Calu3 (cell line): Measurements from ENCODE around the gene SUSD3. TPM values are rescaled to one million over a fixed set of nuclear protein-coding genes. Genes with fewer than 3 reads are reported as not detected.
"Not testable (repeated sequence)": the region's sequence is repeated elsewhere in the genome, so short reads cannot be mapped to it uniquely, and the experiment has no call there.

Experiments
- BruUV-seq: library from RNA; stranded (reverse); fragments of 400-500 nt; replicated peaks from 2 replicates; lab custom pipeline; 2021; lab: Mats Ljungman, UMichigan
- CTCF ChIA-PET: fragments of 300-600 bp; sonication (Branson Sonifier 250); formaldehyde crosslinking; loops from one replicate; lab custom pipeline; 2022; ENCODE audit warnings: antibody characterized with exemption; lab: Charles Lee
- DNase-seq: peaks from one replicate; pipeline ENCODE4 v3.0.0; 2022
- H3K27ac Mint-ChIP-seq: one replicate; pipeline ENCODE4 v1.8.0; 2022; ENCODE audit warnings: mixed read lengths; ENCODE audit not compliant: unreplicated experiment
- H3K27me3 Mint-ChIP-seq: one replicate; pipeline ENCODE4 v1.8.0; 2022; ENCODE audit warnings: mixed read lengths; ENCODE audit not compliant: unreplicated experiment
- H3K36me3 Mint-ChIP-seq: one replicate; pipeline ENCODE4 v1.8.0; 2022; ENCODE audit warnings: mild to moderate bottlenecking, moderate library complexity, mixed read lengths; ENCODE audit not compliant: insufficient read depth, unreplicated experiment
- H3K4me1 Mint-ChIP-seq: one replicate; pipeline ENCODE4 v1.8.0; 2022; ENCODE audit warnings: mild to moderate bottlenecking, low read depth, mixed read lengths; ENCODE audit not compliant: unreplicated experiment
- H3K4me3 Mint-ChIP-seq: one replicate; pipeline ENCODE4 v1.8.0; 2022; ENCODE audit warnings: mild to moderate bottlenecking, low read depth, moderate library complexity, mixed read lengths; ENCODE audit not compliant: unreplicated experiment
- H3K9me3 Mint-ChIP-seq: one replicate; pipeline ENCODE4 v1.8.0; 2022; ENCODE audit warnings: low read depth, mixed read lengths; ENCODE audit not compliant: unreplicated experiment
- CTCF ChIP-seq: fragments of 200-600 bp; IDR thresholded peaks from one replicate; pipeline ENCODE4 v1.8.0; 2022; ENCODE audit warnings: antibody characterized with exemption; ENCODE audit not compliant: unreplicated experiment
- intact Hi-C: fragments of 100-400 bp; cut with micrococcal nuclease; formaldehyde crosslinking; loops from one replicate; pipeline ENCODE4 v1.10.0; 2022; ENCODE audit not compliant: unreplicated experiment
- total RNA-seq: library from RNA; stranded (reverse); gene quantifications from 2 replicates; pipeline ENCODE4 v1.2.3, GENCODE V29; 2022

SUSD3 gene
- total RNA-seq, 1 experiment from 2014 or later: 1.3 TPM

GRCh38 chr9:93097511-93098201, 39.2 kb downstream of the SUSD3 start:
- H3K4me1 Mint-ChIP-seq: peaks cover 38% of the 10 kb centered on the region
- intact Hi-C loops: loop anchor here (10.0 kb wide), 1 partner anchor 143 kb away; no protein-coding TSS in a partner anchor
- H3K36me3 Mint-ChIP-seq: peaks cover 31% of the 10 kb centered on the region
- no peak for TF ChIP-seq CTCF
- BruUV-seq: no TSS peak
- no peak for DNase-seq
- H3K27me3 Mint-ChIP-seq: no peaks in the 10 kb centered on the region
- CTCF ChIA-PET: no interaction called here
- H3K27ac Mint-ChIP-seq: peak overlapping the region; percentile 80
- H3K4me3 Mint-ChIP-seq: peak overlapping the region; percentile 86
- H3K9me3 Mint-ChIP-seq: no peaks in the 10 kb centered on the region

GRCh38 chr9:93098236-93098946, 39.9 kb downstream of the SUSD3 start:
- peaks cover 31% of the 10 kb centered on the region for H3K4me1 Mint-ChIP-seq
- H3K9me3 Mint-ChIP-seq: no peaks in the 10 kb centered on the region
- peak overlapping the region; percentile 36 for H3K27ac Mint-ChIP-seq
- H3K4me3 Mint-ChIP-seq: peak overlapping the region; percentile 86
- no peak for TF ChIP-seq CTCF
- intact Hi-C loops: loop anchor here (10.0 kb wide), 1 partner anchor 144 kb away; no protein-coding TSS in a partner anchor
- peak; percentile 81 for DNase-seq
- peaks cover 31% of the 10 kb centered on the region for H3K36me3 Mint-ChIP-seq
- no TSS peak for BruUV-seq
- H3K27me3 Mint-ChIP-seq: no peaks in the 10 kb centered on the region
- CTCF ChIA-PET: interaction anchor here (0.7 to 1.3 kb wide), 3 partner anchors 11 to 177 kb away, joined by 3 to 7 read pairs (median 3); no protein-coding TSS in a partner anchor

GRCh38 chr9:93099551-93100275, 41.2 kb downstream of the SUSD3 start:
- no peaks in the 10 kb centered on the region for H3K27me3 Mint-ChIP-seq
- intact Hi-C loops: loop anchor here (10.0 kb wide), 1 partner anchor 145 kb away; no protein-coding TSS in a partner anchor
- CTCF ChIA-PET: no interaction called here
- H3K4me3 Mint-ChIP-seq: no peak overlapping the region
- H3K36me3 Mint-ChIP-seq: peaks cover 26% of the 10 kb centered on the region
- no peak for DNase-seq
- peaks cover 17% of the 10 kb centered on the region for H3K4me1 Mint-ChIP-seq
- no TSS peak for BruUV-seq
- TF ChIP-seq CTCF: no peak
- no peak overlapping the region for H3K27ac Mint-ChIP-seq
- peaks cover 3% of the 10 kb centered on the region for H3K9me3 Mint-ChIP-seq

- peaks cover 6% of the 10 kb centered on the region for H3K9me3 Mint-ChIP-seq
- peaks cover 15% of the 10 kb centered on the region for H3K4me1 Mint-ChIP-seq
- H3K27ac Mint-ChIP-seq: no peak overlapping the region
- peaks cover 26% of the 10 kb centered on the region for H3K36me3 Mint-ChIP-seq
- intact Hi-C loops: no loop called here
- DNase-seq: no peak
- BruUV-seq: no TSS peak
- H3K4me3 Mint-ChIP-seq: no peak overlapping the region
- no peaks in the 10 kb centered on the region for H3K27me3 Mint-ChIP-seq
- TF ChIP-seq CTCF: no peak
- CTCF ChIA-PET: no interaction called here
Measured at GRCh38 chr9:93100276-93100636, 41.8 kb downstream of the SUSD3 start.

GRCh38 chr9:93101086-93101485, 42.6 kb downstream of the SUSD3 start:
- H3K27me3 Mint-ChIP-seq, BruUV-seq, H3K27ac Mint-ChIP-seq, H3K4me3 Mint-ChIP-seq, DNase-seq, intact Hi-C loops, CTCF ChIA-PET, H3K9me3 Mint-ChIP-seq: not testable (repeated sequence)
- peaks cover 18% of the 10 kb centered on the region for H3K36me3 Mint-ChIP-seq
- H3K4me1 Mint-ChIP-seq: peaks cover 15% of the 10 kb centered on the region
